BJ (cell line): ENCODE measurements around the gene CAMK4. TPM values are rescaled to one million over a fixed set of nuclear protein-coding genes. Genes with fewer than 3 reads are reported as not detected.

Experiments
- CTCF ChIA-PET: fragments of 350-600 bp; formaldehyde crosslinking; extraction: SDS; loops from one replicate; lab custom pipeline; 2021; ENCODE audit warnings: antibody characterized with exemption, inconsistent platforms; lab: Yijun Ruan, JAX
- POLR2A ChIA-PET: fragments of 300-600 bp; sonication (Branson Sonifier 250); formaldehyde crosslinking; extraction: SDS; loops from one replicate; lab custom pipeline; 2021; ENCODE audit warnings: antibody characterized with exemption; lab: Charles Lee
- DNase-seq: peaks from one replicate; pipeline ENCODE4 v3.0.0-alpha.2; 2011; ENCODE audit warnings: low read depth
- H3K27me3 ChIP-seq: 2 replicates; pipeline ENCODE4 v1.6.0; 2011; ENCODE audit warnings: low read length; ENCODE audit not compliant: control insufficient read depth, insufficient read depth
- H3K36me3 ChIP-seq: 2 replicates; pipeline ENCODE4 v1.5.1; 2011; ENCODE audit warnings: low read length; ENCODE audit not compliant: control insufficient read depth, insufficient read depth
- H3K4me3 ChIP-seq: 2 replicates; pipeline ENCODE4 v1.5.1; 2011; ENCODE audit warnings: low read depth, mild to moderate bottlenecking, control low read depth, low read length
- CTCF ChIP-seq: IDR thresholded peaks from 2 replicates; pipeline ENCODE4 v1.5.1; 2011; ENCODE audit warnings: low read depth, mild to moderate bottlenecking, control low read depth, inconsistent platforms, low read length, moderate library complexity; ENCODE audit not compliant: insufficient read depth
- polyA plus RNA-seq: library from polyadenylated mRNA; depleted of rRNA; stranded (reverse); fragments of >200 nt; gene quantifications from 2 replicates; pipeline ENCODE4 v1.2.3, GENCODE V29; 2011

The CAMK4 gene
- polyA plus RNA-seq, 1 experiment: 0.78 TPM

GRCh38 chr5:111498346-111498745 lies 274.2 kb downstream of the CAMK4 start:
- no peaks in the 10 kb centered on the region for H3K36me3 ChIP-seq
- H3K4me3 ChIP-seq: no peak overlapping the region
- no peaks in the 10 kb centered on the region for H3K27me3 ChIP-seq
- ChIA-PET CTCF (interaction anchor here (1.3 kb wide), 1 partner anchor 14 kb away, joined by 4 read pairs; the partner anchor contains the start of gene STARD4), POLR2A (no interaction called here)
- TF ChIP-seq CTCF: no peak
- no peak for DNase-seq

GRCh38 chr5:111502956-111503355 lies 278.8 kb downstream of the CAMK4 start:
- CTCF ChIA-PET: interaction anchor here (0.6 kb wide), 1 partner anchor 1354 kb away, joined by 4 read pairs; no protein-coding TSS in a partner anchor
- no peak for TF ChIP-seq CTCF
- Histone ChIP-seq H3K4me3 (no peak overlapping the region), H3K27me3 (no peaks in the 10 kb centered on the region), H3K36me3 (no peaks in the 10 kb centered on the region; the same call in 1 of the 2 replicates)
- DNase-seq: no peak
- POLR2A ChIA-PET: no interaction called here

GRCh38 chr5:111505096-111505495 lies 280.9 kb downstream of the CAMK4 start:
- ChIA-PET CTCF (interaction anchor here (0.6 to 1.0 kb wide), 2 partner anchors 670 to 766 kb away, joined by 3 read pairs; no protein-coding TSS in a partner anchor), POLR2A (no interaction called here)

GRCh38 chr5:111507276-111507675 lies 283.1 kb downstream of the CAMK4 start:
- Histone ChIP-seq H3K27me3 (no peaks in the 10 kb centered on the region), H3K36me3 (no peaks in the 10 kb centered on the region; the same call in 1 of the 2 replicates), H3K4me3 (no peak overlapping the region)
- CTCF ChIA-PET: no interaction called here
- DNase-seq: no peak
- TF ChIP-seq CTCF: no peak
- POLR2A ChIA-PET: no interaction called here

More at GRCh38 chr5:111505096-111505495, 280.9 kb downstream of the CAMK4 start:
- H3K27me3 ChIP-seq: no peaks in the 10 kb centered on the region
- no peak for DNase-seq
- no peaks in the 10 kb centered on the region; the same call in 1 of the 2 replicates for H3K36me3 ChIP-seq
- H3K4me3 ChIP-seq: no peak overlapping the region
- no peak for TF ChIP-seq CTCF

GRCh38 chr5:111509119-111509518 lies 284.9 kb downstream of the CAMK4 start:
- H3K4me3 ChIP-seq: no peak overlapping the region
- POLR2A ChIA-PET: no interaction called here
- CTCF ChIA-PET: interaction anchor here (1.7 to 3.6 kb wide), 2 partner anchors 23 to 48 kb away, joined by 3 to 18 read pairs; no protein-coding TSS in a partner anchor
- no peaks in the 10 kb centered on the region for H3K27me3 ChIP-seq
- DNase-seq: no peak
- TF ChIP-seq CTCF: no peak
- no peaks in the 10 kb centered on the region; the same call in 1 of the 2 replicates for H3K36me3 ChIP-seq
